KMS-11 (cell line): Measurements from ENCODE around the gene POLN.

Source experiments
- H2AFZ ChIP-seq: fragments of 200-600 bp; sonication (generic); 2 replicates; pipeline ENCODE4 v1.6.1; 2016; ENCODE audit warnings: antibody characterized with exemption, mixed run types, low read depth
- H3K27ac ChIP-seq: fragments of 200-600 bp; sonication (generic); 2 replicates; pipeline ENCODE4 v1.6.1; 2016; ENCODE audit warnings: mild to moderate bottlenecking, mixed run types
- H3K27me3 ChIP-seq: fragments of 200-600 bp; sonication (generic); 2 replicates; pipeline ENCODE4 v1.6.1; 2017; ENCODE audit warnings: mild to moderate bottlenecking, low read depth, mixed run types, moderate library complexity; ENCODE audit not compliant: insufficient read depth
- H3K36me3 ChIP-seq: fragments of 200-600 bp; sonication (generic); 2 replicates; pipeline ENCODE4 v1.6.1; 2017; ENCODE audit warnings: mild to moderate bottlenecking, mixed run types; ENCODE audit not compliant: insufficient read depth
- H3K4me1 ChIP-seq: fragments of 200-600 bp; sonication (generic); 2 replicates; pipeline ENCODE4 v1.6.1; 2016; ENCODE audit warnings: mild to moderate bottlenecking, low read depth, mixed run types; ENCODE audit not compliant: poor library complexity, severe bottlenecking
- H3K4me2 ChIP-seq: fragments of 200-600 bp; sonication (generic); 2 replicates; pipeline ENCODE4 v1.7.0; 2016; ENCODE audit warnings: mild to moderate bottlenecking, mixed run types
- H3K4me3 ChIP-seq: fragments of 200-600 bp; sonication (generic); IDR thresholded peaks from 2 replicates; pipeline ENCODE4 v1.6.1; 2017; ENCODE audit warnings: low read depth, low read length, mixed read lengths; ENCODE audit not compliant: insufficient read depth
- H3K79me2 ChIP-seq: fragments of 200-600 bp; sonication (generic); 2 replicates; pipeline ENCODE4 v1.6.1; 2016; ENCODE audit warnings: low read depth, mixed run types; ENCODE audit not compliant: insufficient read depth
- H3K9ac ChIP-seq: fragments of 200-600 bp; sonication (generic); 2 replicates; pipeline ENCODE4 v1.6.1; 2016; ENCODE audit warnings: mild to moderate bottlenecking, mixed run types
- H4K20me1 ChIP-seq: fragments of 200-600 bp; sonication (generic); 2 replicates; pipeline ENCODE4 v1.6.1; 2016; ENCODE audit warnings: mild to moderate bottlenecking, mixed run types; ENCODE audit not compliant: insufficient read depth
- TF ChIP-seq, protein P1 (sequence below): fragments of 200-600 bp; sonication (generic); conservative IDR thresholded peaks from 2 replicates; pipeline ENCODE4 v1.6.1; 2017; ENCODE audit warnings: low read depth, mild to moderate bottlenecking, antibody characterized with exemption, low read length, moderate library complexity, mixed read lengths

POLN gene

DNA sequence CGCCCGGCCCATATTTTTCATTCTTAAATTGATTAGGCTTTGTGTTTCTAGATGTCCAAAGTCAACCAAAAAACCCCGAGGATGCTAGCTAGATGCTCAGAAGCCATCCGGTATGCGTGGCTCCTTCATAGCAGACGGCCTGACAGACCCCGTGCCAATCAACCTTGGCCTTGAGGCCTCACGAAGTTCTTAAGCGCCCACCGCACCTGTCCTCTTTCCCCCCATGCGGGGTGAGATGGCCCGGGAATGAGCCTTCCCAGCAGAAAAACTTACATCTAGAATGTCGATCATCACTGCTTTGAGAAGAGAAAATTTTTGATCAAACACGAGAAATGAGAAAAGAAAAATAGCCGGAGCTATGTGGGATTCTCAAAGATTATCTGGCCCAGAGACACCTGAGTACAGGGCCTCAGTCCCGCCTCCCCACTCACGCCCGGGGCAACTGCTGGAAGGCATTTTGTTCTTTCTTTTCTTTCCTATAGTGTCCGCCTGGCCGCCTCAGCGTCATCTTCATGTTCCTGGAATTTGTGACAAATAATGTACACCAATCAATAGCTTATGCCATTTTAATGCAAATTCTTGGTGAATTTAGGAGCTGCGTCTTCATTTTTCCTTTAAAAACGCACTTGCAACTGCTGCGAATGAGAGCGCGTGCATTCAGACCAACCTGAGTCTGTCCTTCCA, 184.4 kb downstream of the POLN start:
- Histone ChIP-seq H3K36me3 (no peaks in the 10 kb centered on the region), H3K27ac (no peak overlapping the region), H3K9ac (no peak overlapping the region), H3K4me3 (no peak overlapping the region), H3K27me3 (no peaks in the 10 kb centered on the region), H3K79me2 (no peaks in the 10 kb centered on the region), H2AFZ (no peak overlapping the region), H3K4me2 (no peak overlapping the region), H3K4me1 (no peaks in the 10 kb centered on the region), H4K20me1 (no peaks in the 10 kb centered on the region)
- TF ChIP-seq, protein P1, sequence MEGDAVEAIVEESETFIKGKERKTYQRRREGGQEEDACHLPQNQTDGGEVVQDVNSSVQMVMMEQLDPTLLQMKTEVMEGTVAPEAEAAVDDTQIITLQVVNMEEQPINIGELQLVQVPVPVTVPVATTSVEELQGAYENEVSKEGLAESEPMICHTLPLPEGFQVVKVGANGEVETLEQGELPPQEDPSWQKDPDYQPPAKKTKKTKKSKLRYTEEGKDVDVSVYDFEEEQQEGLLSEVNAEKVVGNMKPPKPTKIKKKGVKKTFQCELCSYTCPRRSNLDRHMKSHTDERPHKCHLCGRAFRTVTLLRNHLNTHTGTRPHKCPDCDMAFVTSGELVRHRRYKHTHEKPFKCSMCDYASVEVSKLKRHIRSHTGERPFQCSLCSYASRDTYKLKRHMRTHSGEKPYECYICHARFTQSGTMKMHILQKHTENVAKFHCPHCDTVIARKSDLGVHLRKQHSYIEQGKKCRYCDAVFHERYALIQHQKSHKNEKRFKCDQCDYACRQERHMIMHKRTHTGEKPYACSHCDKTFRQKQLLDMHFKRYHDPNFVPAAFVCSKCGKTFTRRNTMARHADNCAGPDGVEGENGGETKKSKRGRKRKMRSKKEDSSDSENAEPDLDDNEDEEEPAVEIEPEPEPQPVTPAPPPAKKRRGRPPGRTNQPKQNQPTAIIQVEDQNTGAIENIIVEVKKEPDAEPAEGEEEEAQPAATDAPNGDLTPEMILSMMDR = no peak

DNA sequence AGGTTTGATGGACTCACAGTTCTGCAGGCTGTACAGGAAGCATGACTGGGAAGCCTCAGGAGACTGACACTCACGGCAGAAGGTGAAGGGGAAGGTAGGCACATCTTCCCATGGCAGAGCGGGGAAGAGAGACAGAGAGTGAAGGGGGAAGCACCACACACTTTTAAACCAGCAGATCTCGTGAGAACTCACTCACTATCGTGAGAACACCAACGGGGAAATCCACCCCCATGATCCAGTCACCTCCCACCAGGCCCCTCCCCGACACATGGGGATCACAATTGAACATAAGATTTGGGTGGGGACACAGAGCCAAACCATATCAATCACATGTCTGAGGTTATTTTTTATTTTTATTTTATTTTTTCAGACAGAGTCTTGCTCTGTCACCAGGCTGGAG, 187.7 kb downstream of the POLN start:
- Histone ChIP-seq H3K4me1 (no peaks in the 10 kb centered on the region), H4K20me1 (no peaks in the 10 kb centered on the region), H3K9ac (no peak overlapping the region), H3K36me3 (no peaks in the 10 kb centered on the region), H3K79me2 (no peaks in the 10 kb centered on the region), H2AFZ (no peak overlapping the region), H3K4me2 (no peak overlapping the region), H3K4me3 (no peak overlapping the region), H3K27me3 (no peaks in the 10 kb centered on the region), H3K27ac (no peak overlapping the region)
- TF ChIP-seq, protein P1 = no peak

DNA sequence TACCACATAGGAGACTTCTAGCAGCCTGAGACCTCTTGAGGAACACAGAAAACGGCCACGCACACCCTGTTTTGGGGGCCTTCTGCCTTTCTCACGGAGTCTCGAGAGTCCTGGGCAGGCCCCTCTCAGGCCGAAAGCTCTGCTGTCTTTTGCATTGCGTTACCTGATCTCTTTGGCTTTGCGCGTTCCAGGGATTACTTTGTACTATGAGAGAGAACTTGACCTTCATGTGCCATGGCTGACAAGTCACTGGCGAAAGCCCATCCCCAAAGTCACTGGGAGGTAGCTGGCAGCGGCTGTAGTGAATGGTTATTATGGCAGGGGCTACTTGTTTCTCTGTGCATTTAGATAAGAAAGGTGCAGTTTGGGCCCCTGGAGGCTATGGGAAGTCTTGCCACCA, 190.8 kb downstream of the POLN start:
- no peak overlapping the region for H3K9ac ChIP-seq
- TF ChIP-seq, protein P1 = no peak
- no peak overlapping the region for H3K4me3 ChIP-seq
- H3K79me2 ChIP-seq = no peaks in the 10 kb centered on the region
- no peaks in the 10 kb centered on the region for H3K27me3 ChIP-seq
- H3K4me1 ChIP-seq = no peaks in the 10 kb centered on the region
- H3K27ac ChIP-seq = no peak overlapping the region
- no peak overlapping the region for H2AFZ ChIP-seq
- no peak overlapping the region for H3K4me2 ChIP-seq
- no peaks in the 10 kb centered on the region for H3K36me3 ChIP-seq
- no peaks in the 10 kb centered on the region for H4K20me1 ChIP-seq

DNA sequence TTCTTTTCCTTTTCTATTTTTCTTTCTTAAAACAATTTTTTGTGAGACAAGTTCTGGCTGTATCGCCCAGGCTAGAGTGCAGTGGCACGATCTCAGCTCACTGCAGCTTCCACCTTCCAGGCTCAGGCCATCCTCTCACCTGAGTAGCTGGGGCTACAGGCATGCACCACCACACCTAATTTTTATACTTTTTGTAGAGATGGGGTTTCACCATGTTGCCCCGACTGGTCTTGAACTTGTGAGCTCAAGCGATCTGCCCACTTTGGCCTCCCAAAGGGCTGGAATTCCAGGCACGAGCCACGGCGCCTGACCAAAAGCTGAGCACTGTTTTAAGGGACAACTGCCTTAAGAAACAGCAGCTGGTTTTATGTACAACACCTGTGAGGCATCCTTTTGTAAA, 192.1 kb downstream of the POLN start:
- Histone ChIP-seq H3K4me2 (no peak overlapping the region), H2AFZ (no peak overlapping the region), H3K27ac (no peak overlapping the region), H3K27me3 (no peaks in the 10 kb centered on the region), H3K4me1 (no peaks in the 10 kb centered on the region), H3K36me3 (no peaks in the 10 kb centered on the region), H3K4me3 (no peak overlapping the region), H3K9ac (no peak overlapping the region), H3K79me2 (no peaks in the 10 kb centered on the region), H4K20me1 (no peaks in the 10 kb centered on the region)
- TF ChIP-seq, protein P1 = no peak
